OCI-LY7 (cell line): ENCODE measurements around the gene PPP1R12C. TPM values are rescaled to one million over a fixed set of nuclear protein-coding genes. Genes with fewer than 3 reads are reported as not detected.
"Not testable (repeated sequence)": the region's sequence is repeated elsewhere in the genome, so short reads cannot be mapped to it uniquely, and the experiment has no call there.

Experiments
- BruUV-seq: library from RNA; stranded (reverse); fragments of 400-500 nt; replicated peaks from 2 replicates; lab custom pipeline; 2021; lab: Mats Ljungman, UMichigan
- CTCF ChIA-PET: fragments of 300-600 bp; sonication (Branson Sonifier 250); formaldehyde crosslinking; loops from one replicate; lab custom pipeline; 2022; ENCODE audit warnings: antibody characterized with exemption; ENCODE audit not compliant: unreplicated experiment; lab: Charles Lee
- POLR2A ChIA-PET: fragments of 300-600 bp; sonication (Branson Sonifier 250); formaldehyde crosslinking; loops from one replicate; lab custom pipeline; 2022; ENCODE audit warnings: antibody characterized with exemption; lab: Charles Lee
- DNase-seq: peaks from one replicate; pipeline ENCODE4 v3.0.0-alpha.2; 2015; ENCODE audit warnings: low spot score
- H2AFZ ChIP-seq: fragments of 200-600 bp; sonication (generic), shearing (Covaris generic); 2 replicates; pipeline ENCODE4 v1.6.1; 2014; ENCODE audit warnings: mild to moderate bottlenecking, antibody characterized with exemption, low read length, moderate library complexity
- H3K27ac ChIP-seq: fragments of 200-600 bp; sonication (generic); 2 replicates; pipeline ENCODE4 v1.5.1; 2014; ENCODE audit warnings: mixed run types, low read depth, mild to moderate bottlenecking, moderate library complexity, low read length, inconsistent platforms; ENCODE audit not compliant: poor library complexity, severe bottlenecking
- H3K36me3 ChIP-seq: fragments of 200-600 bp; sonication (generic); 2 replicates; pipeline ENCODE4 v1.6.1; 2014; ENCODE audit warnings: mild to moderate bottlenecking, antibody characterized with exemption, low read length, moderate library complexity, mixed read lengths; ENCODE audit not compliant: insufficient read depth
- H3K4me1 ChIP-seq: fragments of 200-600 bp; sonication (generic); 2 replicates; pipeline ENCODE4 v1.5.1; 2014; ENCODE audit warnings: mild to moderate bottlenecking, low read length; ENCODE audit not compliant: insufficient read depth, poor library complexity, severe bottlenecking
- H3K4me2 ChIP-seq: fragments of 200-600 bp; sonication (generic); 2 replicates; pipeline ENCODE4 v1.6.1; 2014; ENCODE audit warnings: mild to moderate bottlenecking, low read length
- H3K4me3 ChIP-seq: fragments of 200-600 bp; sonication (generic); 2 replicates; pipeline ENCODE4 v1.5.1; 2014; ENCODE audit warnings: mild to moderate bottlenecking, low read depth, low read length; ENCODE audit not compliant: poor library complexity, severe bottlenecking
- H3K79me2 ChIP-seq: fragments of 200-600 bp; sonication (generic); 2 replicates; pipeline ENCODE4 v1.6.1; 2016; ENCODE audit warnings: low read depth, mild to moderate bottlenecking, low read length, moderate library complexity, mixed read lengths; ENCODE audit not compliant: insufficient read depth
- H3K9me2 ChIP-seq: fragments of 200-600 bp; sonication (generic); 2 replicates; pipeline ENCODE4 v1.6.1; 2016; ENCODE audit warnings: mild to moderate bottlenecking, low read length, mixed read lengths; ENCODE audit not compliant: insufficient read depth
- H3K9me3 ChIP-seq: fragments of 200-600 bp; sonication (generic); 2 replicates; pipeline ENCODE4 v1.6.1; 2014; ENCODE audit warnings: mild to moderate bottlenecking, mixed run types, low read length, mixed read lengths
- H4K20me1 ChIP-seq: fragments of 200-600 bp; sonication (generic); 2 replicates; pipeline ENCODE4 v1.6.1; 2014; ENCODE audit warnings: mild to moderate bottlenecking, antibody characterized with exemption, low read length, moderate library complexity, mixed read lengths; ENCODE audit not compliant: insufficient read depth
- EZH2phosphoT487 ChIP-seq: fragments of 200-600 bp; sonication (generic); IDR thresholded peaks from 2 replicates; pipeline ENCODE4 v1.6.1; 2018; ENCODE audit warnings: low read depth, borderline replicate concordance, mild to moderate bottlenecking, mixed run types, antibody characterized with exemption, low read length, moderate library complexity, mixed read lengths
- intact Hi-C: fragments of 100-400 bp; cut with micrococcal nuclease; formaldehyde crosslinking; loops from one replicate; pipeline ENCODE4 v1.10.0; 2022; ENCODE audit not compliant: unreplicated experiment
- total RNA-seq, 2 experiments: library from RNA; depleted of rRNA in 1 of 2; stranded (reverse); fragments of >200 nt in 1 of 2; shearing (Covaris generic) in 1 of 2; gene quantifications; 2 replicates each; pipeline ENCODE4 v1.2.3, GENCODE V29; 2014 to 2022
- TF ChIP-seq, protein P1 (sequence below): fragments of 200-600 bp; sonication (generic); conservative IDR thresholded peaks from 2 replicates; pipeline ENCODE4 v1.5.1; 2014; ENCODE audit warnings: mild to moderate bottlenecking, antibody characterized with exemption, low read length, moderate library complexity, mixed read lengths

The PPP1R12C gene
- total RNA-seq, 2 experiments from 2014 or later = 177 to 211 TPM

DNA sequence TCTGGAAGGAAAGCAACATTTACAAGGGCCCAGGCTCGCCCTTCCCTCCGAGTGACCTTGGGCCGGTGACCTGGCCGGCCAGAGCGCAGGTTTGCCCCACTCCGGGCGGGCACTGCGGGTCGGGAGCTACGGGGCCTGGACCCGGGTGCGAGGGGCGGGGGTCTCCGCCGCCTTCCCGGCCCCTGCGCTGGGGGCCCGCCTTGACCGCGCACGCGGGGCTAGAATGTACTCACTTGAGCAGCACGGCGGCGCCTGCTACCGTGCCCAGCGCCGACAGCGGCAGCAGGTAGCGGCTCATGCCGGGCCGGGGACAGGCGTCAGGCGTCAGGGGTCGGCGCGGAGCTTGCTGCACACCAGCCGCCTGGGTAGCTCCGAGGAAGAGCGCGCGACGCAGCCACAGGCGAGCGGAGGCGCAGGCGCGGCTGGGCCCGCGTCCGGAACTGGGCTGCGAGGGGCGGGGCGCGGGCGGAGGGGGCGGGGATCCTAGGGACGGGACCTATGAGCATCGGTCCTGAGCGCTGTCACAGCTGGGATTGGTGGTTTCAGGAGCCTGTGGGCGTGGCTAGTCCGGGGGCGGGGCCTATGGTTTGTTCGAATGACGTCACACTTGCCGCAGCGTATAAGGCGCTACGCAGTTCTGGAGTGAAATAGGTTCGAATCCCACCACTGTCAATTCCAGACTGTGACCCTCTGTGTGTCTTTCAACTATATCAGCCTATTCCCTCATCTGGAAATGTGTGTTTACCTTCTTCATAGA lies 54.5 kb downstream of the PPP1R12C start, which contains the start of gene RDH13:
RDH13 (minus strand) TSS at position 414 of the 757 bp plus-strand sequence; CDS start at position 298, 116 bp downstream.
- Histone ChIP-seq H3K27ac (peak within 1 kb of the TSS; percentile 50), H3K9me3 (no peaks in the 10 kb centered on the region), H2AFZ (peak within 1 kb of the TSS; percentile 21; the same call in 1 of the 2 replicates), H4K20me1 (no peaks in the 10 kb centered on the region), H3K4me3 (peak within 1 kb of the TSS; percentile 84), H3K9me2 (no peaks in the 10 kb centered on the region), H3K4me1 (peaks cover 7% of the 10 kb centered on the region), H3K4me2 (peak within 1 kb of the TSS; percentile 76), H3K79me2 (peaks cover 15% of the 10 kb centered on the region), H3K36me3 (peaks cover 33% of the 10 kb centered on the region)
- BruUV-seq = no TSS peak
- POLR2A ChIA-PET = interaction anchor here (0.6 to 1.4 kb wide), 2 partner anchors 17 to 54 kb away, joined by 3 to 6 read pairs; no protein-coding TSS in a partner anchor
- TF ChIP-seq EZH2phosphoT487 = no peak
- TF ChIP-seq, protein P1, sequence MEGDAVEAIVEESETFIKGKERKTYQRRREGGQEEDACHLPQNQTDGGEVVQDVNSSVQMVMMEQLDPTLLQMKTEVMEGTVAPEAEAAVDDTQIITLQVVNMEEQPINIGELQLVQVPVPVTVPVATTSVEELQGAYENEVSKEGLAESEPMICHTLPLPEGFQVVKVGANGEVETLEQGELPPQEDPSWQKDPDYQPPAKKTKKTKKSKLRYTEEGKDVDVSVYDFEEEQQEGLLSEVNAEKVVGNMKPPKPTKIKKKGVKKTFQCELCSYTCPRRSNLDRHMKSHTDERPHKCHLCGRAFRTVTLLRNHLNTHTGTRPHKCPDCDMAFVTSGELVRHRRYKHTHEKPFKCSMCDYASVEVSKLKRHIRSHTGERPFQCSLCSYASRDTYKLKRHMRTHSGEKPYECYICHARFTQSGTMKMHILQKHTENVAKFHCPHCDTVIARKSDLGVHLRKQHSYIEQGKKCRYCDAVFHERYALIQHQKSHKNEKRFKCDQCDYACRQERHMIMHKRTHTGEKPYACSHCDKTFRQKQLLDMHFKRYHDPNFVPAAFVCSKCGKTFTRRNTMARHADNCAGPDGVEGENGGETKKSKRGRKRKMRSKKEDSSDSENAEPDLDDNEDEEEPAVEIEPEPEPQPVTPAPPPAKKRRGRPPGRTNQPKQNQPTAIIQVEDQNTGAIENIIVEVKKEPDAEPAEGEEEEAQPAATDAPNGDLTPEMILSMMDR = no peak
- CTCF ChIA-PET = interaction anchor here (0.6 kb wide), 1 partner anchor 104 kb away, joined by 3 read pairs; no protein-coding TSS in a partner anchor
- intact Hi-C loops = loop anchor here (5.0 kb wide), 1 partner anchor 181 kb away; no protein-coding TSS in a partner anchor
- peak; percentile 98 for DNase-seq

GRCh38 chr19:55060287-55060686 lies 57.1 kb downstream of the PPP1R12C start:
- intact Hi-C loops = loop anchor here (5.0 kb wide), 1 partner anchor 178 kb away; no protein-coding TSS in a partner anchor
- H3K4me2 ChIP-seq, H2AFZ ChIP-seq, BruUV-seq, H3K4me3 ChIP-seq, CTCF ChIA-PET, POLR2A ChIA-PET, H3K9me3 ChIP-seq, H3K9me2 ChIP-seq, H3K4me1 ChIP-seq, DNase-seq, H3K27ac ChIP-seq, H4K20me1 ChIP-seq: not testable (repeated sequence)
- H3K36me3 ChIP-seq = peaks cover 59% of the 10 kb centered on the region
- H3K79me2 ChIP-seq = peaks cover 15% of the 10 kb centered on the region

- H3K4me1 ChIP-seq = peaks cover 7% of the 10 kb centered on the region
- no peaks in the 10 kb centered on the region for H3K9me2 ChIP-seq
- H3K4me3 ChIP-seq = no peak overlapping the region
- no TSS peak for BruUV-seq
- H3K79me2 ChIP-seq = peaks cover 15% of the 10 kb centered on the region
- H3K27ac ChIP-seq = no peak overlapping the region
- POLR2A ChIA-PET = no interaction called here
- H3K9me3 ChIP-seq = no peaks in the 10 kb centered on the region
- peaks cover 71% of the 10 kb centered on the region for H3K36me3 ChIP-seq
- H2AFZ ChIP-seq = no peak overlapping the region
- intact Hi-C loops = no loop called here
- no peak overlapping the region for H3K4me2 ChIP-seq
- no peaks in the 10 kb centered on the region for H4K20me1 ChIP-seq
- TF ChIP-seq EZH2phosphoT487 = no peak
- TF ChIP-seq, protein P1 = peak; percentile 55
- CTCF ChIA-PET = no interaction called here
- DNase-seq = peak; percentile 41
Observed at GRCh38 chr19:55058781-55059610, 58.4 kb downstream of the PPP1R12C start.
